ENCODE data around the gene AGBL4.

Gene AGBL4

GRCh38 chr1:48823168-48823567 lies 1200.6 kb downstream of the AGBL4 start:
- ChIA-PET POLR2A (ENCODE audit: low non-redundant PET) (no interaction called here), CTCF (no interaction called here)
- no peak for TF ChIP-seq CTCF (conservative IDR thresholded peaks at IDR 0.05; ENCODE audit: low read depth)
- no peak for DNase-seq (ENCODE audit: low spot score)
- no peak overlapping the region for H3K27ac ChIP-seq

GRCh38 chr1:48820491-48820890 lies 1203.3 kb downstream of the AGBL4 start:
- CTCF ChIA-PET = no interaction called here
- no peak for TF ChIP-seq CTCF (conservative IDR thresholded peaks at IDR 0.05; ENCODE audit: low read depth)
- POLR2A ChIA-PET (ENCODE audit: low non-redundant PET) = no interaction called here

GRCh38 chr1:48817505-48818114 lies 1206.1 kb downstream of the AGBL4 start:
- no peak overlapping the region for H3K27ac ChIP-seq
- TF ChIP-seq CTCF (conservative IDR thresholded peaks at IDR 0.05; ENCODE audit: low read depth) = peak; percentile 39
- peak; percentile 12 for DNase-seq (ENCODE audit: low spot score)
- POLR2A ChIA-PET (ENCODE audit: low non-redundant PET) = no interaction called here
- CTCF ChIA-PET = interaction anchor here (0.5 to 1.2 kb wide), 9 partner anchors 27 to 1284 kb away, joined by 3 to 9 read pairs (median 4); no protein-coding TSS in a partner anchor

More at GRCh38 chr1:48820491-48820890, 1203.3 kb downstream of the AGBL4 start:
- no peak for DNase-seq (ENCODE audit: low spot score)
- H3K27ac ChIP-seq = no peak overlapping the region

GRCh38 chr1:48810740-48811139 lies 1213.0 kb downstream of the AGBL4 start:
- ChIA-PET CTCF (interaction anchor here (0.6 kb wide), 1 partner anchor 68 kb away, joined by 4 read pairs; no protein-coding TSS in a partner anchor), POLR2A (ENCODE audit: low non-redundant PET) (no interaction called here)
- DNase-seq (ENCODE audit: low spot score) = no peak
- no peak overlapping the region for H3K27ac ChIP-seq
- no peak for TF ChIP-seq CTCF (conservative IDR thresholded peaks at IDR 0.05; ENCODE audit: low read depth)

- CTCF ChIA-PET = no interaction called here
These were observed 1215.3 kb downstream of the AGBL4 start for GRCh38 chr1:48808496-48808895.

GRCh38 chr1:48807554-48808260 lies 1216.0 kb downstream of the AGBL4 start:
- DNase-seq (ENCODE audit: low spot score) = no peak
- no peak for TF ChIP-seq CTCF (conservative IDR thresholded peaks at IDR 0.05; ENCODE audit: low read depth)
- H3K27ac ChIP-seq = no peak overlapping the region
- POLR2A ChIA-PET (ENCODE audit: low non-redundant PET) = no interaction called here
- CTCF ChIA-PET = no interaction called here

More at GRCh38 chr1:48808496-48808895, 1215.3 kb downstream of the AGBL4 start:
- H3K27ac ChIP-seq = no peak overlapping the region
- no peak for TF ChIP-seq CTCF (conservative IDR thresholded peaks at IDR 0.05; ENCODE audit: low read depth)
- POLR2A ChIA-PET (ENCODE audit: low non-redundant PET) = no interaction called here
- no peak for DNase-seq (ENCODE audit: low spot score)

Data from RWPE1 (cell line).